HG03571 (cell line): ENCODE data around the gene GAGE10.
"Not testable (repeated sequence)": the region's sequence is repeated elsewhere in the genome, so short reads cannot be mapped to it uniquely, and the experiment has no call there.

Experiments
- ATAC-seq: cut with Tn5 transposase; IDR thresholded peaks from one replicate; pipeline ENCODE4 v1.9.1; 2021; ENCODE audit not compliant: unreplicated experiment

The GAGE10 gene

GRCh38 chrX:49322266-49322665 is 18.8 kb downstream of the GAGE10 start:
- not testable (repeated sequence) for ATAC-seq

- not testable (repeated sequence) for ATAC-seq
Observed at GRCh38 chrX:49323735-49324134, 20.3 kb downstream of the GAGE10 start.

GRCh38 chrX:49330421-49330820 is 27.0 kb downstream of the GAGE10 start:
- ATAC-seq, result not testable (repeated sequence)

- not testable (repeated sequence) for ATAC-seq
Observed at GRCh38 chrX:49331282-49331681, 27.8 kb downstream of the GAGE10 start, which contains the start of gene GAGE13. GAGE13 (plus strand) TSS chrX:49331582; CDS start chrX:49332738, 1,156 bp downstream.

GRCh38 chrX:49331841-49332240 is 28.4 kb downstream of the GAGE10 start:
- ATAC-seq, result not testable (repeated sequence)

- not testable (repeated sequence) for ATAC-seq
Observed at GRCh38 chrX:49341449-49341848, 38.0 kb downstream of the GAGE10 start.

GRCh38 chrX:49344496-49345175 is 41.2 kb downstream of the GAGE10 start:
- ATAC-seq, result not testable (repeated sequence)

- not testable (repeated sequence) for ATAC-seq
Observed at GRCh38 chrX:49345402-49345801, 42.0 kb downstream of the GAGE10 start.

- ATAC-seq, result not testable (repeated sequence)
Observed at GRCh38 chrX:49346150-49346549, 42.7 kb downstream of the GAGE10 start.
